ENCODE measurements around the gene GOLGA6A. TPM values are rescaled to one million over a fixed set of nuclear protein-coding genes. Genes with fewer than 3 reads are reported as not detected.
A peak's percentile ranks its signal among the peaks of the same experiment; 100 is the strongest.
"Not testable (repeated sequence)": the region's sequence is repeated elsewhere in the genome, so short reads cannot be mapped to it uniquely, and the experiment has no call there.

GOLGA6A gene
- total and polyA plus RNA-seq, 3 donors from 2014 or later = 24.6 to 42.4 (median 32.4) TPM

DNA sequence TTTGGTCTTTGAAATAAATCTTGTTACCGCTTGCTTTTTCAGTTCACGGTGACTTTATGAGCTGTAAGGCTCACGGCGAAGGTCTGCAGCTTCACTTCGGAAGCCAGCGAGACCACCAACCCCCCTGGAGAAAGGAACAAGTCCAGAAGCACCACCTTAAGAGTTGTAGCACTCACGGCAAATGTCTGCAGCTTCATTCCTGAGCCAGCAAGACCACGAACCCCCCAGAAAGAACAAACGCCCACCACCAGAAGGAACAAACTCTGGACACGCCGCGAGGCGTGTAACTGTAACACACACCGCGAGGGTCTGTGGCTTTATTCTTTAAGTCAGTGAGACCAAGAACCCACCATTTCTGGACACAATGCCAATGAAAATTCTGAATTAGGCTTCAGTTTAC is 28.8 kb downstream of the GOLGA6A start:
- Histone ChIP-seq H3K4me3 (no peak overlapping the region), H3K9me3 (no peaks in the 10 kb centered on the region), H3K27me3 (no peaks in the 10 kb centered on the region), H3K27ac (peak overlapping the region in 1 of 2 donors; percentile 28), H3K36me3 (ENCODE audit: low read depth, missing control alignments) (no peaks in the 10 kb centered on the region), H3K4me1 (peaks cover 14% of the 10 kb centered on the region)
- 56 to 59% methylated on average over 15 of the region's 15 CpGs for WGBS, 2 donors
- no peak for TF ChIP-seq POLR2A (IDR thresholded peaks at IDR 0.05)
- TF ChIP-seq, protein P1, sequence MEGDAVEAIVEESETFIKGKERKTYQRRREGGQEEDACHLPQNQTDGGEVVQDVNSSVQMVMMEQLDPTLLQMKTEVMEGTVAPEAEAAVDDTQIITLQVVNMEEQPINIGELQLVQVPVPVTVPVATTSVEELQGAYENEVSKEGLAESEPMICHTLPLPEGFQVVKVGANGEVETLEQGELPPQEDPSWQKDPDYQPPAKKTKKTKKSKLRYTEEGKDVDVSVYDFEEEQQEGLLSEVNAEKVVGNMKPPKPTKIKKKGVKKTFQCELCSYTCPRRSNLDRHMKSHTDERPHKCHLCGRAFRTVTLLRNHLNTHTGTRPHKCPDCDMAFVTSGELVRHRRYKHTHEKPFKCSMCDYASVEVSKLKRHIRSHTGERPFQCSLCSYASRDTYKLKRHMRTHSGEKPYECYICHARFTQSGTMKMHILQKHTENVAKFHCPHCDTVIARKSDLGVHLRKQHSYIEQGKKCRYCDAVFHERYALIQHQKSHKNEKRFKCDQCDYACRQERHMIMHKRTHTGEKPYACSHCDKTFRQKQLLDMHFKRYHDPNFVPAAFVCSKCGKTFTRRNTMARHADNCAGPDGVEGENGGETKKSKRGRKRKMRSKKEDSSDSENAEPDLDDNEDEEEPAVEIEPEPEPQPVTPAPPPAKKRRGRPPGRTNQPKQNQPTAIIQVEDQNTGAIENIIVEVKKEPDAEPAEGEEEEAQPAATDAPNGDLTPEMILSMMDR (IDR thresholded peaks at IDR 0.05) = no peak
- intact Hi-C loops (cut with DNase I; ENCODE audit: low total_unique reads) = no loop called here
- no peak for DNase-seq

DNA sequence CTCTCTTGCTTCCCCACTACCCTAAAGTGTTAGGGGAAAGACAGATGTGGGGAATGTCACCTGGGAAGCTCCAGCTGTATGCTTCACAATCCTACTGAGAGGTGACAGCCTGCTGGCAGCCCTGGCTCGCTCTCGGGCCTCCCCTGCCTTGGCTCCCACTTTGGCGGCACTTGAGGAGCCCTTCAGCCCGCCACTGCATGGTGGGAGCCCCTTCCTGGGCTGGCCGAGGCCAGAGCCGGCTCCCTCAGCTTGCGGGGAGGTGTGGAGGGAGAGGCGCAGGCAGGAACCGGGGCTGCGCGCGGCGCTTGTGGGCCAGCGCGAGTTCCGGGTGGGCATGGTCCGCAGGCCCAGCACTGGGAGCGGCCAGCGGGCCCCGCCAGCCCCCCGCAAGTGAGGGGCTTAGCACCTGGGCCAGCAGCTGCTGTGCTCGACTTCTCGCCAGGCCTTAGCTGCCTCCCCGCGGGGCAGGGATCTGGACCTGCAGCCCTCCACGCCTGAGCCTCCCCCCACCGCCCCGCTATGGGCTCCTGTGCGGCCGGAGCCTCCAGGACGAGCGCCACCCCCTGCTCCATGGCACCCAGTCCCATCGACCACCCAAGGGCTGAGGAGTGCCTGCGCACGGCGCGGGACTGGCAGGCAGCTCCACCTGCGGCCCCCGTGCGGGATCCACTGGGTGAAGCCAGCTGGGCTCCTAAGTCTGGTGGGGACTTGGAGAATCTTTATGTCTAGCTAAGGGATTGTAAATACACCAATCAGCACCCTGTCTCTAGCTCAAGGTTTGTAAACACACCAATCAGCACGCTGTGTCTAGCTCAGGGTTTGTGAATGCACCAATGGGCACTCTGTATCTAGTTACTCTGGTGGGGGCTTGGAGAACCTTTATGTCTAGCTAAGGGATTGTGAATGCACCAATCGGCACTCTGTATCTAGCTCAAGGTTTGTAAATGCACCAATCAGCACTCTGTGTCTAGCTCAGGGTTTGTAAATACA is 29.8 kb downstream of the GOLGA6A start:
- H3K9me3 ChIP-seq; H3K27me3 ChIP-seq; H3K36me3 ChIP-seq (ENCODE audit: low read depth, missing control alignments); intact Hi-C loops (cut with DNase I; ENCODE audit: low total_unique reads): not testable (repeated sequence)
- peak; percentile 54 for DNase-seq
- peak overlapping the region in 1 of 2 donors; percentile 87 for H3K27ac ChIP-seq
- 53 to 78% methylated on average over 26 to 30 of the region's 42 CpGs for WGBS, 2 donors
- H3K4me3 ChIP-seq = peak overlapping the region; percentile 6 to 42
- peaks cover 14% of the 10 kb centered on the region for H3K4me1 ChIP-seq

DNA sequence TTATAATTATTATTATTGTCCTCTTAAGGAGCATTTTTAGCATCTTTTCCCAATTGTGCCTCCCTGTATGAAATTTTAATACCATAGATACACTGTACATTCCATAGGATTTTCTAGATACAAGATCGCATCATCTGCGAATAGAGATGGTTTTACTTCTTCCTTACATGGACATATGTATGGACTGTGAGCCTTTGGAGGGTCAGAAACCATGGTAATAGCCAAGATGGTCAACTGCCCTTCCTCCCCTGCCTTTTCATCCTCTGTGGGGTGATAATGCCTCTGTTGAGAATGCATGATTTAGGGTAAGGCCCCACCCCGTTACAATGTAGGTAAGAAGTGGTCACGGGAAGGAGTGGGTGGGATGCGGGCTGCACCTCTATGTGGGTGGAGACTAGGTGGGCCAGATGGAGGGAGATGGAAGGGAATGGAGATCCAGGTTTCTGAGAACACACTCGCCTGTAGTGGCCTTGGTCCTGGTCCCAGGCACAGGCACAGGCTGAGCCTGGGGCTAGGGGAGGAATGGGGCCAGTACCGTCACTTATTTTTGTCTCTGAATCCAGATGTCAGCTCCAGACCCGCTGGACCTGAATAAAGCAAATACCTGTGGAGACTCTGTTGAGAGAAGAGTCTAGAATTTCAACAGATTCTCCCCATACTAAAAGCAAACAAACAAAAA is 31.7 kb downstream of the GOLGA6A start:
- no peaks in the 10 kb centered on the region for H3K27me3 ChIP-seq
- peaks cover 14% of the 10 kb centered on the region for H3K4me1 ChIP-seq
- WGBS, 2 donors = 61 to 73% methylated on average over 8 of the region's 8 CpGs
- H3K36me3 ChIP-seq (ENCODE audit: low read depth, missing control alignments) = no peaks in the 10 kb centered on the region
- TF ChIP-seq POLR2A (IDR thresholded peaks at IDR 0.05) = no peak
- TF ChIP-seq, protein P1 (IDR thresholded peaks at IDR 0.05) = no peak
- no peak for DNase-seq
- intact Hi-C loops (cut with DNase I; ENCODE audit: low total_unique reads) = no loop called here
- no peak overlapping the region for H3K4me3 ChIP-seq
- no peaks in the 10 kb centered on the region for H3K9me3 ChIP-seq
- H3K27ac ChIP-seq = peak overlapping the region; percentile 75 to 87

DNA sequence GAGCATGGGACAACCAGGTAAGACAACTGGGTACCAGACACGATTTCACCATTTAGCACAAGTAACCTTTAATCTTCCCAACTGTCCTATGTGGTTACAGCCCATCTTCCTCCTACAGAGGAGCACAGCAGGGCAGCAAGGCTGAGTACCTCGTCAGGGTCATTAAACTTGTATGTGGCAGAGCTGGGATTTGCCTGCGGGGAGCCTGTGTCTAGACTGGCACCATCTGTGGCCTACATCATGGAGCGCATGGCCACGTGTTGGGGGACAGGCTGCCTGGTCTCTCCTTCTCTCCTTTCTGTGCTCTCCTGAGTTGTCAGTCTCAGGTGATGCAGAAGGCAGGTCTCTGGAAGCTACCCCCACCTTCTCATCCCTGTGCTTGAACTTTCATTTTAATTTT is 32.2 kb downstream of the GOLGA6A start:
- DNase-seq = no peak
- Histone ChIP-seq H3K9me3 (no peaks in the 10 kb centered on the region), H3K27ac (no peak overlapping the region), H3K4me3 (no peak overlapping the region), H3K27me3 (no peaks in the 10 kb centered on the region), H3K4me1 (peaks cover 14% of the 10 kb centered on the region), H3K36me3 (ENCODE audit: low read depth, missing control alignments) (no peaks in the 10 kb centered on the region)
- intact Hi-C loops (cut with DNase I; ENCODE audit: low total_unique reads) = no loop called here
- TF ChIP-seq, protein P1 (IDR thresholded peaks at IDR 0.05) = no peak
- no peak for TF ChIP-seq POLR2A (IDR thresholded peaks at IDR 0.05)
- WGBS, 2 donors = 89 to 95% methylated on average over 5 of the region's 5 CpGs

DNA sequence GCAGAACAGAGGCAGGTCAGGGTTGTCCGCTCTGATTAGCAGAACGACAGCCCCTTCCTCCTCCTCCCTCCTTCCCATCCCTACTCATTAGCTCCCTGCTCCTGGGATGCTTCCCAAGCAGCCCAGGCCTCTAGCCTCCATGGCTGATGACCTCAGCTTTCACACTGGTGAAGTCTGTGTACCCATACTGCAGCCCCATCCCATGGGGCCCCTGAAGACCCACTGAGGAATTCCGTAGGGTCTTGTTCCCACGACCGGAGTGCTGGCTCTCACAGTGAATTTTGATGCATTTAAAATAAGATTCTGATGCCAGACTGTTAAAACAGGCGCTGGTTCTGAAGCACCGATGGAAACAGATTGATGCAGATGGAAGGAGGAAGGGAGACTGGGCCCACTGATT is 36.1 kb downstream of the GOLGA6A start:
- no peak overlapping the region for H3K27ac ChIP-seq
- no peak overlapping the region for H3K4me3 ChIP-seq
- intact Hi-C loops (cut with DNase I; ENCODE audit: low total_unique reads) = no loop called here
- H3K36me3 ChIP-seq (ENCODE audit: low read depth, missing control alignments) = no peaks in the 10 kb centered on the region
- 82 to 83% methylated on average over 7 of the region's 7 CpGs for WGBS, 2 donors
- no peak for DNase-seq
- TF ChIP-seq POLR2A (IDR thresholded peaks at IDR 0.05) = no peak
- TF ChIP-seq, protein P1 (IDR thresholded peaks at IDR 0.05) = no peak
- no peaks in the 10 kb centered on the region for H3K9me3 ChIP-seq
- peaks cover 24% of the 10 kb centered on the region for H3K4me1 ChIP-seq
- H3K27me3 ChIP-seq = no peaks in the 10 kb centered on the region

Measured in testis (tissue), 3 donors.